Naive thymus-derived CD4-positive, alpha-beta T cell (primary cell): ENCODE measurements around the gene GTPBP2. TPM values are rescaled to one million over a fixed set of nuclear protein-coding genes. Genes with fewer than 3 reads are reported as not detected.
A peak's percentile ranks its signal among the peaks of the same experiment; 100 is the strongest.

Experiments
- ATAC-seq: fragments of 150-1000 bp; cut with Tn5 transposase; 2 replicates; pipeline ENCODE4 v1.10.0; 2021; ENCODE audit warnings: mild to moderate bottlenecking, moderate library complexity
- CTCF ChIA-PET: fragments of 350-600 bp; sonication (Branson Sonifier 250); formaldehyde crosslinking; loops from one replicate; lab custom pipeline; 2021; ENCODE audit warnings: antibody characterized with exemption; lab: Charles Lee
- POLR2A ChIA-PET: fragments of 350-600 bp; sonication (Branson Sonifier 250); formaldehyde crosslinking; loops from one replicate; lab custom pipeline; 2021; ENCODE audit warnings: antibody characterized with exemption, inconsistent platforms; lab: Charles Lee
- DNase-seq, 9 donors: peaks; one replicate each; pipeline versions ENCODE4 v3.0.0 to v3.0.0-alpha.2; 2020 to 2022; ENCODE audit warnings: mixed read lengths in 1 of 9
- H3K27ac ChIP-seq: one replicate; pipeline ENCODE4 v1.7.0; 2013; ENCODE audit warnings: mild to moderate bottlenecking, low read depth, low read length, moderate library complexity
- H3K27me3 ChIP-seq, 2 donors: one replicate each; pipeline ENCODE4 v1.7.0; 2013; ENCODE audit warnings: low read length in 2 of 2, mild to moderate bottlenecking in 2 of 2, moderate library complexity in 2 of 2; ENCODE audit not compliant: control insufficient read depth in 2 of 2, insufficient read depth in 2 of 2
- H3K36me3 ChIP-seq, 3 experiments: 1 replicate in 2 of 3; 2 replicates in 1 of 3; pipeline ENCODE4 v1.7.0; 2013; ENCODE audit warnings: low read length in 3 of 3, mild to moderate bottlenecking in 3 of 3, moderate library complexity in 1 of 3; ENCODE audit not compliant: insufficient read depth in 3 of 3, control insufficient read depth in 2 of 3
- H3K4me1 ChIP-seq, 2 donors: one replicate each; pipeline ENCODE4 v1.7.0; 2013; ENCODE audit warnings: low read length in 2 of 2, mild to moderate bottlenecking in 2 of 2, moderate library complexity in 1 of 2; ENCODE audit not compliant: control insufficient read depth in 2 of 2, insufficient read depth in 2 of 2
- H3K4me3 ChIP-seq: 2 replicates; pipeline ENCODE4 v1.7.0; 2013; ENCODE audit warnings: mild to moderate bottlenecking, low read length
- H3K9me3 ChIP-seq, 3 experiments: 1 replicate in 2 of 3; 2 replicates in 1 of 3; pipeline ENCODE4 v1.7.0; 2013; ENCODE audit warnings: low read length in 3 of 3; ENCODE audit not compliant: control insufficient read depth in 2 of 3
- H3K27ac Mint-ChIP-seq, 9 donors: one replicate each; pipeline ENCODE4 v1.8.0; 2020 to 2022; ENCODE audit warnings: mixed read lengths in 9 of 9, mild to moderate bottlenecking in 8 of 9, moderate library complexity in 5 of 9, inconsistent platforms in 2 of 9
- H3K27me3 Mint-ChIP-seq, 5 donors: one replicate each; pipeline ENCODE4 v1.8.0; 2021 to 2022; ENCODE audit warnings: mixed read lengths in 5 of 5, mild to moderate bottlenecking in 1 of 5
- H3K36me3 Mint-ChIP-seq, 5 donors: one replicate each; pipeline ENCODE4 v1.8.0; 2020 to 2022; ENCODE audit warnings: mixed read lengths in 5 of 5, mild to moderate bottlenecking in 3 of 5, inconsistent platforms in 1 of 5
- H3K4me1 Mint-ChIP-seq, 7 donors: one replicate each; pipeline ENCODE4 v1.8.0; 2020 to 2022; ENCODE audit warnings: mixed read lengths in 7 of 7, mild to moderate bottlenecking in 3 of 7, inconsistent platforms in 1 of 7
- H3K4me3 Mint-ChIP-seq, 10 donors: one replicate each; pipeline ENCODE4 v1.8.0; 2020 to 2022; ENCODE audit warnings: mild to moderate bottlenecking in 10 of 10, mixed read lengths in 10 of 10, moderate library complexity in 6 of 10, inconsistent platforms in 2 of 10
- H3K9me3 Mint-ChIP-seq, 11 donors: one replicate each; pipeline ENCODE4 v1.8.0; 2020 to 2022; ENCODE audit warnings: mixed read lengths in 11 of 11, mild to moderate bottlenecking in 4 of 11, inconsistent platforms in 1 of 11, moderate library complexity in 1 of 11
- intact Hi-C, 2 donors: fragments of 100-400 bp; cut with micrococcal nuclease; formaldehyde crosslinking; loops; one replicate each; pipeline ENCODE4 v1.15.1; 2023
- polyA plus RNA-seq, 2 donors: library from polyadenylated mRNA; unstranded; fragments of 300-500 nt; fragmentation: Illumina TruSeq; gene quantifications; one replicate each; pipeline ENCODE4 v1.2.3, GENCODE V29; 2021
- total RNA-seq, 6 experiments: library from RNA in 5 of 6; stranded (reverse) in 5 of 6; gene quantifications; 1 replicate in 5 of 6; 2 replicates in 1 of 6; pipeline ENCODE4 v1.2.3 and lab custom pipeline; 2021 to 2026

Gene GTPBP2
- total and polyA plus RNA-seq, 7 experiments from 2014 or later, result 3.2 to 94.7 (median 68.6) TPM

GRCh38 chr6:43578748-43579147 lies 50.3 kb downstream of the GTPBP2 start:
- no peak overlapping the region for H3K4me3 ChIP-seq
- peaks cover 20 to 22% of the 10 kb centered on the region in 2 donors for H3K4me1 ChIP-seq
- peaks cover 18 to 47% (median 35%) of the 10 kb centered on the region in 7 donors for H3K4me1 Mint-ChIP-seq
- no peaks in the 10 kb centered on the region for H3K9me3 Mint-ChIP-seq
- intact Hi-C loops, result loop anchor here (5.0 to 10.0 kb wide), 5 partner anchors 124 to 566 kb away; partner anchors contain the start of genes DLK2 (in 1 of the 2), KLHDC3 (in 1 of the 2), MEA1 (in 1 of the 2) and SRF (in 1 of the 2)
- peaks cover 0 to 32% (median 12%) of the 10 kb centered on the region in 5 donors for H3K36me3 Mint-ChIP-seq
- H3K36me3 ChIP-seq, result peaks cover 0 to 15% (median 0%) of the 10 kb centered on the region in 3 experiments
- peak overlapping the region in 7 of 10 donors; percentile 3 to 71 (median 35) for H3K4me3 Mint-ChIP-seq
- H3K27ac Mint-ChIP-seq, result peak overlapping the region in 4 of 9 donors; percentile 3 to 42 (median 22)
- H3K27me3 Mint-ChIP-seq, result no peaks in the 10 kb centered on the region
- POLR2A ChIA-PET, result no interaction called here
- no peaks in the 10 kb centered on the region for H3K27me3 ChIP-seq
- DNase-seq, result no peak
- no peaks in the 10 kb centered on the region for H3K9me3 ChIP-seq
- ATAC-seq, result no peak
- CTCF ChIA-PET, result no interaction called here
- H3K27ac ChIP-seq, result no peak overlapping the region

GRCh38 chr6:43575772-43576551 lies 53.1 kb downstream of the GTPBP2 start, which contains the start of the genes POLH and XPO5:
Gene POLH (plus strand): TSS chr6:43576185. CDS start chr6:43582320, 6,135 bp downstream.
Gene XPO5 (minus strand): TSS chr6:43576038. CDS start chr6:43575864, 174 bp downstream.
- DNase-seq (peak; percentile 83 to 94 (median 88)), ATAC-seq (peak; percentile 99)
- peaks cover 20 to 21% of the 10 kb centered on the region in 2 donors for H3K4me1 ChIP-seq
- H3K27me3 ChIP-seq, result no peaks in the 10 kb centered on the region
- peak within 1 kb of the TSS; percentile 77 for H3K4me3 ChIP-seq
- Mint-ChIP-seq H3K27ac (peak within 1 kb of the TSS; percentile 78 to 94 (median 92)), H3K4me1 (peaks cover 21 to 61% (median 40%) of the 10 kb centered on the region in 7 donors), H3K4me3 (peak within 1 kb of the TSS; percentile 90 to 100 (median 98)), H3K9me3 (no peaks in the 10 kb centered on the region), H3K27me3 (no peaks in the 10 kb centered on the region), H3K36me3 (peaks cover 5 to 29% (median 12%) of the 10 kb centered on the region in 5 donors)
- CTCF ChIA-PET, result no interaction called here
- peaks cover 0 to 31% (median 6%) of the 10 kb centered on the region in 3 experiments for H3K36me3 ChIP-seq
- intact Hi-C loops, result loop anchor here (1.0 to 10.0 kb wide), 15 partner anchors 53 to 647 kb away; partner anchors contain the start of genes GTPBP2 (in 2 of the 2), MRPL14 (in 2 of the 2), POLR1C (in 2 of the 2) and SRF (in 2 of the 2)
- POLR2A ChIA-PET, result interaction anchor here (0.6 to 1.2 kb wide), 5 partner anchors 9 to 683 kb away, joined by 3 to 5 read pairs (median 3); partner anchors contain the start of gene ABCC10
- no peaks in the 10 kb centered on the region for H3K9me3 ChIP-seq
- H3K27ac ChIP-seq, result peak within 1 kb of the TSS; percentile 89

GRCh38 chr6:43575105-43575771 lies 53.8 kb downstream of the GTPBP2 start:
- Mint-ChIP-seq H3K27ac (peak overlapping the region; percentile 65 to 94 (median 92)), H3K36me3 (peaks cover 5 to 32% (median 12%) of the 10 kb centered on the region in 5 donors), H3K4me1 (peaks cover 21 to 62% (median 41%) of the 10 kb centered on the region in 7 donors), H3K9me3 (no peaks in the 10 kb centered on the region), H3K27me3 (no peaks in the 10 kb centered on the region), H3K4me3 (peak overlapping the region; percentile 90 to 100 (median 98))
- H3K9me3 ChIP-seq, result no peaks in the 10 kb centered on the region
- H3K27ac ChIP-seq, result peak overlapping the region; percentile 89
- ChIA-PET POLR2A (interaction anchor here (0.6 to 1.2 kb wide), 4 partner anchors 10 to 148 kb away, joined by 3 to 5 read pairs (median 3); partner anchors contain the start of gene ABCC10), CTCF (no interaction called here)
- intact Hi-C loops, result loop anchor here (1.0 to 10.0 kb wide), 6 partner anchors 120 to 563 kb away; partner anchors contain the start of genes DLK2 (in 1 of the 2), KLHDC3 (in 1 of the 2), MEA1 (in 1 of the 2) and MRPL14 (in 1 of the 2)
- H3K36me3 ChIP-seq, result peaks cover 0 to 38% (median 6%) of the 10 kb centered on the region in 3 experiments
- H3K4me3 ChIP-seq, result peak overlapping the region; percentile 77
- H3K4me1 ChIP-seq, result peaks cover 20 to 21% of the 10 kb centered on the region in 2 donors
- no peaks in the 10 kb centered on the region for H3K27me3 ChIP-seq
- ATAC-seq, result no peak
- DNase-seq, result peak in 4 of 9 donors; percentile 0 to 71 (median 2)

- Mint-ChIP-seq H3K9me3 (no peaks in the 10 kb centered on the region), H3K4me1 (peaks cover 6 to 38% (median 19%) of the 10 kb centered on the region in 7 donors), H3K27me3 (no peaks in the 10 kb centered on the region), H3K27ac (peak overlapping the region in 3 of 9 donors; percentile 7 to 47 (median 33)), H3K4me3 (no peak overlapping the region), H3K36me3 (peaks cover 12 to 27% (median 18%) of the 10 kb centered on the region in 5 donors)
- POLR2A ChIA-PET, result no interaction called here
- peaks cover 3 to 67% (median 6%) of the 10 kb centered on the region in 3 experiments for H3K36me3 ChIP-seq
- intact Hi-C loops, result loop anchor here (10.0 kb wide), 2 partner anchors 117 to 503 kb away; partner anchors contain the start of gene DLK2 (in 1 of the 2)
- peaks cover 6 to 8% of the 10 kb centered on the region in 2 donors for H3K4me1 ChIP-seq
- ATAC-seq (no peak), DNase-seq (no peak)
- no peaks in the 10 kb centered on the region for H3K27me3 ChIP-seq
- CTCF ChIA-PET, result no interaction called here
- H3K4me3 ChIP-seq, result no peak overlapping the region
- H3K27ac ChIP-seq, result no peak overlapping the region
- H3K9me3 ChIP-seq, result no peaks in the 10 kb centered on the region
Observed at GRCh38 chr6:43572015-43572414, 57.0 kb downstream of the GTPBP2 start.

- no peaks in the 10 kb centered on the region for H3K9me3 ChIP-seq
- no peak overlapping the region for H3K27ac ChIP-seq
- ChIA-PET POLR2A (interaction anchor here (0.6 kb wide), 1 partner anchor 22 kb away, joined by 3 read pairs; no protein-coding TSS in a partner anchor), CTCF (no interaction called here)
- DNase-seq (no peak), ATAC-seq (no peak)
- Mint-ChIP-seq H3K4me3 (peak overlapping the region in 1 of 10 donors; percentile 43), H3K27me3 (no peaks in the 10 kb centered on the region), H3K4me1 (peaks cover 5 to 35% (median 17%) of the 10 kb centered on the region in 7 donors), H3K36me3 (peaks cover 12 to 27% (median 18%) of the 10 kb centered on the region in 5 donors), H3K27ac (peak overlapping the region in 3 of 9 donors; percentile 27 to 69 (median 46)), H3K9me3 (no peaks in the 10 kb centered on the region)
- peaks cover 0 to 6% of the 10 kb centered on the region in 2 donors for H3K4me1 ChIP-seq
- no peaks in the 10 kb centered on the region for H3K27me3 ChIP-seq
- H3K4me3 ChIP-seq, result no peak overlapping the region
- peaks cover 3 to 70% (median 6%) of the 10 kb centered on the region in 3 experiments for H3K36me3 ChIP-seq
- intact Hi-C loops, result loop anchor here (10.0 kb wide), 2 partner anchors 116 to 504 kb away; partner anchors contain the start of gene DLK2 (in 1 of the 2)
Observed at GRCh38 chr6:43570876-43571441, 58.1 kb downstream of the GTPBP2 start.
